Astrocyte (in vitro differentiated cells and primary cell): Measurements from ENCODE around the gene TTC23L.

Source experiments
- CTCF ChIP-seq: IDR thresholded peaks from 2 replicates; pipeline ENCODE4 v1.5.1; 2011; ENCODE audit warnings: low read depth, mild to moderate bottlenecking, inconsistent platforms, low read length, moderate library complexity; ENCODE audit not compliant: insufficient read depth
- EZH2 ChIP-seq: IDR thresholded peaks from 2 replicates; pipeline ENCODE4 v1.6.1; 2012; ENCODE audit warnings: mild to moderate bottlenecking, low read length, inconsistent platforms; ENCODE audit not compliant: insufficient read depth

- TF ChIP-seq CTCF (no peak), EZH2 (no peak)
Observed at GRCh38 chr5:34944044-34944443, 105.1 kb downstream of the TTC23L start.
